Gastrocnemius medialis (tissue), 4 donors: Measurements from ENCODE around the gene CCDC88A. TPM values are rescaled to one million over a fixed set of nuclear protein-coding genes. Genes with fewer than 3 reads are reported as not detected.

ENCODE experiments used
- ATAC-seq, 2 donors: fragments of 150-250 bp; one replicate each; pipeline ENCODE4 v1.9.1; 2016
- DNase-seq, 2 donors: peaks; one replicate each; pipeline ENCODE4 v3.0.0-alpha.2; 2019
- H3K27ac ChIP-seq, 4 donors: fragments of 200-600 bp; sonication (generic); 1 replicate in 1 of 4; 2 replicates in 3 of 4; pipeline ENCODE4 v1.5.1; 2016 to 2018; ENCODE audit warnings: mild to moderate bottlenecking in 2 of 4, moderate library complexity in 1 of 4
- H3K27me3 ChIP-seq, 3 donors: fragments of 200-600 bp; sonication (generic) in 2 of 3; 1 replicate in 1 of 3; 2 replicates in 2 of 3; pipeline versions ENCODE4 v1.5.1 to v1.6.0; 2016 to 2019; ENCODE audit warnings: mild to moderate bottlenecking in 1 of 3, moderate library complexity in 1 of 3
- H3K36me3 ChIP-seq, 2 donors: fragments of 200-600 bp; sonication (generic) in 1 of 2; one replicate each; pipeline ENCODE4 v1.5.1; 2017 to 2018
- H3K4me1 ChIP-seq, 2 donors: fragments of 200-600 bp; sonication (generic) in 1 of 2; one replicate each; pipeline ENCODE4 v1.5.1; 2016 to 2017; ENCODE audit warnings: mild to moderate bottlenecking in 2 of 2
- H3K4me3 ChIP-seq, 4 donors: fragments of 200-600 bp; sonication (generic) in 3 of 4; 1 replicate in 1 of 4; 2 replicates in 3 of 4; pipeline ENCODE4 v1.5.1; 2016 to 2019; ENCODE audit warnings: mild to moderate bottlenecking in 2 of 4
- H3K9me3 ChIP-seq, 3 donors: fragments of 200-600 bp; sonication (generic) in 2 of 3; 1 replicate in 1 of 3; 2 replicates in 2 of 3; pipeline ENCODE4 v1.5.1; 2016 to 2019
- POLR2A ChIP-seq, 2 donors: fragments of 450-650 bp; IDR thresholded peaks; one replicate each; pipeline ENCODE4 v1.6.1; 2017; ENCODE audit warnings: antibody characterized with exemption in 2 of 2, mild to moderate bottlenecking in 2 of 2, moderate library complexity in 2 of 2
- in situ Hi-C, 4 donors: fragments of 200-750 bp; cut with MboI; loops; one replicate each; pipeline versions ENCODE4 v1.15.0 to v1.8.0; 2017; ENCODE audit warnings: low sequenced_read_pairs in 4 of 4
- intact Hi-C: fragments of 100-400 bp; cut with DNase I; formaldehyde crosslinking; loops from one replicate; pipeline ENCODE4 v1.15.1; 2023; ENCODE audit warnings: low total_unique reads
- total RNA-seq, 4 donors: library from RNA; depleted of rRNA; stranded (reverse); fragments of >200 nt; gene quantifications; one replicate each; pipeline versions ENCODE4 v1.1.0 to v1.2.3, GENCODE V29; 2016
- TF ChIP-seq, protein P1 (sequence below), 5 experiments: fragments of 450-650 bp in 3 of 5; fragments of 200-600 bp in 2 of 5; sonication (generic) in 2 of 5; IDR thresholded peaks in 4 of 5; conservative IDR thresholded peaks in 1 of 5; 1 replicate in 4 of 5; 2 replicates in 1 of 5; pipeline ENCODE4 v1.5.1; 2016 to 2019; ENCODE audit warnings: antibody characterized with exemption in 5 of 5, mild to moderate bottlenecking in 3 of 5, moderate library complexity in 3 of 5

CCDC88A gene
- total RNA-seq, 4 donors from 2014 or later, result 12.9 to 28.7 (median 19.4) TPM

DNA sequence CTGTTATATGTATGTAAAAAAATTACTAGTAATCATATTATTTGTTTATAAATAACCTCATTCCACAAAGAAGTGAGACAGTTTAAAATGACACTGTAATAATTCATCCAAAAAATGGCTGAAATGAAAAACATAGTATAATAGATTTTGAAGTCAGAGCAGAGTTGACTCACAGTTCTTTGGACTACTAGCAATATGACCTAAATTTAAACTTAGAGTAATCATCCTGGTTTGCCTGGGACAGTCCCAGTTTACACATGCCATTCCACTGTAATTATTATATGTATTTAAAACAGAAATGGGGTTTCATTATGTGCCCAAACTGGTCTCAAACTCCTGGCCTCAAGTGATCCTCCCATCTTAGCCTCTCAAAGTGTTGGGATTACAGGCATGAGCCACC, 48.3 kb downstream of the CCDC88A start:
- no peaks in the 10 kb centered on the region for H3K36me3 ChIP-seq
- DNase-seq (no peak), ATAC-seq (no peak)
- intact Hi-C loops, result no loop called here
- TF ChIP-seq POLR2A (IDR thresholded peaks at IDR 0.05), result no peak
- TF ChIP-seq, protein P1, sequence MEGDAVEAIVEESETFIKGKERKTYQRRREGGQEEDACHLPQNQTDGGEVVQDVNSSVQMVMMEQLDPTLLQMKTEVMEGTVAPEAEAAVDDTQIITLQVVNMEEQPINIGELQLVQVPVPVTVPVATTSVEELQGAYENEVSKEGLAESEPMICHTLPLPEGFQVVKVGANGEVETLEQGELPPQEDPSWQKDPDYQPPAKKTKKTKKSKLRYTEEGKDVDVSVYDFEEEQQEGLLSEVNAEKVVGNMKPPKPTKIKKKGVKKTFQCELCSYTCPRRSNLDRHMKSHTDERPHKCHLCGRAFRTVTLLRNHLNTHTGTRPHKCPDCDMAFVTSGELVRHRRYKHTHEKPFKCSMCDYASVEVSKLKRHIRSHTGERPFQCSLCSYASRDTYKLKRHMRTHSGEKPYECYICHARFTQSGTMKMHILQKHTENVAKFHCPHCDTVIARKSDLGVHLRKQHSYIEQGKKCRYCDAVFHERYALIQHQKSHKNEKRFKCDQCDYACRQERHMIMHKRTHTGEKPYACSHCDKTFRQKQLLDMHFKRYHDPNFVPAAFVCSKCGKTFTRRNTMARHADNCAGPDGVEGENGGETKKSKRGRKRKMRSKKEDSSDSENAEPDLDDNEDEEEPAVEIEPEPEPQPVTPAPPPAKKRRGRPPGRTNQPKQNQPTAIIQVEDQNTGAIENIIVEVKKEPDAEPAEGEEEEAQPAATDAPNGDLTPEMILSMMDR (IDR thresholded peaks at IDR 0.05 in 4 of 5, conservative IDR thresholded peaks at IDR 0.05 in 1 of 5), result no peak
- H3K9me3 ChIP-seq, result no peaks in the 10 kb centered on the region
- in situ Hi-C loops, result no loop called here
- no peaks in the 10 kb centered on the region for H3K4me1 ChIP-seq
- H3K27me3 ChIP-seq, result no peaks in the 10 kb centered on the region
- H3K27ac ChIP-seq, result no peak overlapping the region
- no peak overlapping the region for H3K4me3 ChIP-seq

DNA sequence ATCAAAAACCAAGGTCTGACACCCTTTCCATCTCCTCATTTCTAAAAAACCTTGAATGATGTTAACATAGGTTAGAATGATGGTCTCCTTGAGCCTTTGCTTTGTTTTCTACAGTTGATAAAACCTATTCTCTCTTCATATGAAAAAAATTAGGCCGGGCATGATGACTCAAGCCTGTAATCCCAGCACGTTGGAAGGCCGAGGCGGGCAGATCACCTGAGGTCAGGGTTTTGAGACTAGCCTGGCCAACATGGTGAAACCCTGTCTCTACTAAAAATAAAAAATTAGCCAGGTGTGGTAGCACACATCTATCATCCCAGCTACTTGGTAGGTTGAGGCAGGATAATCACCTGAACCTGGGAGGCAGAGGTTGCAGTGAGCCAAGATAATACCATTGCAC, 49.4 kb downstream of the CCDC88A start:
- ATAC-seq (peak in 1 of 2 donors; percentile 49), DNase-seq (peak in 1 of 2 donors; percentile 33)
- H3K27me3 ChIP-seq, result no peaks in the 10 kb centered on the region
- H3K4me1 ChIP-seq, result peaks cover 0 to under 1% of the 10 kb centered on the region in 2 donors
- in situ Hi-C loops (no loop called here), intact Hi-C loops (no loop called here)
- H3K4me3 ChIP-seq, result no peak overlapping the region
- H3K9me3 ChIP-seq, result no peaks in the 10 kb centered on the region
- TF ChIP-seq, protein P1 (IDR thresholded peaks at IDR 0.05 in 4 of 5, conservative IDR thresholded peaks at IDR 0.05 in 1 of 5), result no peak
- TF ChIP-seq POLR2A (IDR thresholded peaks at IDR 0.05), result no peak
- H3K36me3 ChIP-seq, result no peaks in the 10 kb centered on the region
- H3K27ac ChIP-seq, result no peak overlapping the region

DNA sequence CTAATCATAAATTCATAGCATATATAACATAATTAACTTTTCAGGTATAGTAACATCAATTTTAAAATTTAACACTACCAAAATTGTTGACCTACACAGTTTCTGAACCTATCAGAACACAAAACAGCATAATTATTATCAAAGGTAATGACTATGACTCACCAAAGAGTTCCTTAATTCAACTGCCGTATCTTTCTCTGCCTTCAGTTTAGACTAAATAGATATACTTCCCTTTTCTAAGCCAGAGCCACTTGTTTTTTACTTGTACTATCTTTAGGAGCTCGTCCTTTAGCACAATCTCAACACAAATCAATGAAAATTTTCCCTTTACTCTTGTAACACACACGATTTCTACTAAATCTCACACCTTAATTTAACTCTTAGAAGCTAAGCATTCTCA, 54.4 kb downstream of the CCDC88A start:
- no peak for DNase-seq
- H3K27ac ChIP-seq, result no peak overlapping the region
- no peak overlapping the region for H3K4me3 ChIP-seq
- H3K27me3 ChIP-seq, result no peaks in the 10 kb centered on the region
- intact Hi-C loops (loop anchor here (2.0 kb wide), 1 partner anchor 53 kb away; the partner anchor contains the start of gene CCDC88A), in situ Hi-C loops (no loop called here)
- H3K36me3 ChIP-seq, result no peaks in the 10 kb centered on the region
- peaks cover 6 to 16% of the 10 kb centered on the region in 2 donors for H3K4me1 ChIP-seq
- TF ChIP-seq, protein P1 (IDR thresholded peaks at IDR 0.05 in 4 of 5, conservative IDR thresholded peaks at IDR 0.05 in 1 of 5), result no peak
- no peak for TF ChIP-seq POLR2A (IDR thresholded peaks at IDR 0.05)
- no peaks in the 10 kb centered on the region for H3K9me3 ChIP-seq
- no peak for ATAC-seq

DNA sequence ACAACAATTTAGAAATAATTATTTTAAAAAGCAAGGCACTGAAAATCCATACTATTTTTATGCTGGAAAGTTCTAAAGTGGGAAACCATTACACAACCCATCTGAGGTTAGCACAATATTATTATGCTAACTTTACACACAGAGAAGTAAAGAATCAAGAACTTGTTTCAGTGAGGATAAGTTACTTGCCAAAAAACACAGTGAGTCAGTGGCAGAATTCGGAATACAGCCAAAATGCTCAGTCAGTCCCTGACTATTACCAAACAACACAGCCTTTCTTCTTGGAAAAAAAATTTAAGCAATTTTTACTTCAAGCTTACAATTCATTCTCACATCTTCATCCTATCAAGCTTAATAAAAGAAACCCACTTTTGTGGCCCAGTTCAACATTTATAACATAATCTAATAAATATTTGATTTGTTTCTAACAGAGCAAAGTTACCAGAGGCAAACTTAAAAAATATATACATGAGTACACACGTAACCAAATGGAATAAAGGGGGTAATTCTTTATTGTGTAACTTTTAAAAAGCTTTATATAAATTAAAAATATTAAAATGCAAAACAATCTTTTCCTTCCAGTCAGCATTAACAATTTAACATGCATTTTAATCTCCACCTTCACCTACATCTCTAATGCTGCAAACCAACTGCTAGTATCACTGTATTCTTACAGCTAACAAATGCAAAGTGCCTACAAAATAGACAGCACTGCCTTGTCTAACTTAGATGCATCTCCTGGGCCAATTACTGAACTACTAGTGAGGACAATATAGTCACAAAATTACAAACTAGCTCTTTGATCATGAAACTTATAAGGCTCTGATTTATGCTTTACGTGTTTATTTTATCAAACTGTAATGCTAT, 55.2 kb downstream of the CCDC88A start:
- Histone ChIP-seq H3K4me3 (no peak overlapping the region), H3K27me3 (no peaks in the 10 kb centered on the region), H3K4me1 (peaks cover 6 to 16% of the 10 kb centered on the region in 2 donors), H3K27ac (peak overlapping the region in 2 of 4 donors; percentile 19 to 22), H3K36me3 (no peaks in the 10 kb centered on the region), H3K9me3 (no peaks in the 10 kb centered on the region)
- in situ Hi-C loops (no loop called here), intact Hi-C loops (loop anchor here (2.0 kb wide), 1 partner anchor 54 kb away; the partner anchor contains the start of gene CCDC88A)
- ATAC-seq, result peak; percentile 93 to 94
- TF ChIP-seq, protein P1 (IDR thresholded peaks at IDR 0.05 in 4 of 5, conservative IDR thresholded peaks at IDR 0.05 in 1 of 5), result no peak
- no peak for TF ChIP-seq POLR2A (IDR thresholded peaks at IDR 0.05)
- DNase-seq, result peak; percentile 35 to 36
